Measurements from ENCODE around the gene MYB. TPM values are rescaled to one million over a fixed set of nuclear protein-coding genes. Genes with fewer than 3 reads are reported as not detected.

The MYB gene
- total and polyA plus RNA-seq, 2 of the 8 experiments (the other 6 are each of a cell fraction or from before 2014, with no cell fraction given): 4.0 to 7.6 TPM

GRCh38 chr6:135162678-135163439, 18.2 kb upstream of the MYB start (continued):
- TF ChIP-seq EZH2 (IDR thresholded peaks at IDR 0.05; ENCODE audit: low read depth, low read length, severe bottlenecking): no peak
- no peak for TF ChIP-seq TEAD4 (IDR thresholded peaks at IDR 0.05; ENCODE audit: low read depth, low read length)
- no peak for TF ChIP-seq TBP (IDR thresholded peaks at IDR 0.05; ENCODE audit: low read depth, low read length)
- no peak for TF ChIP-seq NRF1 (IDR thresholded peaks at IDR 0.05; ENCODE audit: low read depth, low read length)
- TF ChIP-seq CREB1 (IDR thresholded peaks at IDR 0.05): no peak
- no peak for TF ChIP-seq POLR2AphosphoS5 (IDR thresholded peaks at IDR 0.05; ENCODE audit: low read depth, low read length)
- TF ChIP-seq, protein P1, sequence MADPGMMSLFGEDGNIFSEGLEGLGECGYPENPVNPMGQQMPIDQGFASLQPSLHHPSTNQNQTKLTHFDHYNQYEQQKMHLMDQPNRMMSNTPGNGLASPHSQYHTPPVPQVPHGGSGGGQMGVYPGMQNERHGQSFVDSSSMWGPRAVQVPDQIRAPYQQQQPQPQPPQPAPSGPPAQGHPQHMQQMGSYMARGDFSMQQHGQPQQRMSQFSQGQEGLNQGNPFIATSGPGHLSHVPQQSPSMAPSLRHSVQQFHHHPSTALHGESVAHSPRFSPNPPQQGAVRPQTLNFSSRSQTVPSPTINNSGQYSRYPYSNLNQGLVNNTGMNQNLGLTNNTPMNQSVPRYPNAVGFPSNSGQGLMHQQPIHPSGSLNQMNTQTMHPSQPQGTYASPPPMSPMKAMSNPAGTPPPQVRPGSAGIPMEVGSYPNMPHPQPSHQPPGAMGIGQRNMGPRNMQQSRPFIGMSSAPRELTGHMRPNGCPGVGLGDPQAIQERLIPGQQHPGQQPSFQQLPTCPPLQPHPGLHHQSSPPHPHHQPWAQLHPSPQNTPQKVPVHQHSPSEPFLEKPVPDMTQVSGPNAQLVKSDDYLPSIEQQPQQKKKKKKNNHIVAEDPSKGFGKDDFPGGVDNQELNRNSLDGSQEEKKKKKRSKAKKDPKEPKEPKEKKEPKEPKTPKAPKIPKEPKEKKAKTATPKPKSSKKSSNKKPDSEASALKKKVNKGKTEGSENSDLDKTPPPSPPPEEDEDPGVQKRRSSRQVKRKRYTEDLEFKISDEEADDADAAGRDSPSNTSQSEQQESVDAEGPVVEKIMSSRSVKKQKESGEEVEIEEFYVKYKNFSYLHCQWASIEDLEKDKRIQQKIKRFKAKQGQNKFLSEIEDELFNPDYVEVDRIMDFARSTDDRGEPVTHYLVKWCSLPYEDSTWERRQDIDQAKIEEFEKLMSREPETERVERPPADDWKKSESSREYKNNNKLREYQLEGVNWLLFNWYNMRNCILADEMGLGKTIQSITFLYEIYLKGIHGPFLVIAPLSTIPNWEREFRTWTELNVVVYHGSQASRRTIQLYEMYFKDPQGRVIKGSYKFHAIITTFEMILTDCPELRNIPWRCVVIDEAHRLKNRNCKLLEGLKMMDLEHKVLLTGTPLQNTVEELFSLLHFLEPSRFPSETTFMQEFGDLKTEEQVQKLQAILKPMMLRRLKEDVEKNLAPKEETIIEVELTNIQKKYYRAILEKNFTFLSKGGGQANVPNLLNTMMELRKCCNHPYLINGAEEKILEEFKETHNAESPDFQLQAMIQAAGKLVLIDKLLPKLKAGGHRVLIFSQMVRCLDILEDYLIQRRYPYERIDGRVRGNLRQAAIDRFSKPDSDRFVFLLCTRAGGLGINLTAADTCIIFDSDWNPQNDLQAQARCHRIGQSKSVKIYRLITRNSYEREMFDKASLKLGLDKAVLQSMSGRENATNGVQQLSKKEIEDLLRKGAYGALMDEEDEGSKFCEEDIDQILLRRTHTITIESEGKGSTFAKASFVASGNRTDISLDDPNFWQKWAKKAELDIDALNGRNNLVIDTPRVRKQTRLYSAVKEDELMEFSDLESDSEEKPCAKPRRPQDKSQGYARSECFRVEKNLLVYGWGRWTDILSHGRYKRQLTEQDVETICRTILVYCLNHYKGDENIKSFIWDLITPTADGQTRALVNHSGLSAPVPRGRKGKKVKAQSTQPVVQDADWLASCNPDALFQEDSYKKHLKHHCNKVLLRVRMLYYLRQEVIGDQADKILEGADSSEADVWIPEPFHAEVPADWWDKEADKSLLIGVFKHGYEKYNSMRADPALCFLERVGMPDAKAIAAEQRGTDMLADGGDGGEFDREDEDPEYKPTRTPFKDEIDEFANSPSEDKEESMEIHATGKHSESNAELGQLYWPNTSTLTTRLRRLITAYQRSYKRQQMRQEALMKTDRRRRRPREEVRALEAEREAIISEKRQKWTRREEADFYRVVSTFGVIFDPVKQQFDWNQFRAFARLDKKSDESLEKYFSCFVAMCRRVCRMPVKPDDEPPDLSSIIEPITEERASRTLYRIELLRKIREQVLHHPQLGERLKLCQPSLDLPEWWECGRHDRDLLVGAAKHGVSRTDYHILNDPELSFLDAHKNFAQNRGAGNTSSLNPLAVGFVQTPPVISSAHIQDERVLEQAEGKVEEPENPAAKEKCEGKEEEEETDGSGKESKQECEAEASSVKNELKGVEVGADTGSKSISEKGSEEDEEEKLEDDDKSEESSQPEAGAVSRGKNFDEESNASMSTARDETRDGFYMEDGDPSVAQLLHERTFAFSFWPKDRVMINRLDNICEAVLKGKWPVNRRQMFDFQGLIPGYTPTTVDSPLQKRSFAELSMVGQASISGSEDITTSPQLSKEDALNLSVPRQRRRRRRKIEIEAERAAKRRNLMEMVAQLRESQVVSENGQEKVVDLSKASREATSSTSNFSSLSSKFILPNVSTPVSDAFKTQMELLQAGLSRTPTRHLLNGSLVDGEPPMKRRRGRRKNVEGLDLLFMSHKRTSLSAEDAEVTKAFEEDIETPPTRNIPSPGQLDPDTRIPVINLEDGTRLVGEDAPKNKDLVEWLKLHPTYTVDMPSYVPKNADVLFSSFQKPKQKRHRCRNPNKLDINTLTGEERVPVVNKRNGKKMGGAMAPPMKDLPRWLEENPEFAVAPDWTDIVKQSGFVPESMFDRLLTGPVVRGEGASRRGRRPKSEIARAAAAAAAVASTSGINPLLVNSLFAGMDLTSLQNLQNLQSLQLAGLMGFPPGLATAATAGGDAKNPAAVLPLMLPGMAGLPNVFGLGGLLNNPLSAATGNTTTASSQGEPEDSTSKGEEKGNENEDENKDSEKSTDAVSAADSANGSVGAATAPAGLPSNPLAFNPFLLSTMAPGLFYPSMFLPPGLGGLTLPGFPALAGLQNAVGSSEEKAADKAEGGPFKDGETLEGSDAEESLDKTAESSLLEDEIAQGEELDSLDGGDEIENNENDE (IDR thresholded peaks at IDR 0.05; ENCODE audit: insufficient replicate concordance, low read length): no peak
- no peak for TF ChIP-seq GTF2F1 (IDR thresholded peaks at IDR 0.05; ENCODE audit: borderline replicate concordance, low read depth, low read length)
- TF ChIP-seq, protein P2, sequence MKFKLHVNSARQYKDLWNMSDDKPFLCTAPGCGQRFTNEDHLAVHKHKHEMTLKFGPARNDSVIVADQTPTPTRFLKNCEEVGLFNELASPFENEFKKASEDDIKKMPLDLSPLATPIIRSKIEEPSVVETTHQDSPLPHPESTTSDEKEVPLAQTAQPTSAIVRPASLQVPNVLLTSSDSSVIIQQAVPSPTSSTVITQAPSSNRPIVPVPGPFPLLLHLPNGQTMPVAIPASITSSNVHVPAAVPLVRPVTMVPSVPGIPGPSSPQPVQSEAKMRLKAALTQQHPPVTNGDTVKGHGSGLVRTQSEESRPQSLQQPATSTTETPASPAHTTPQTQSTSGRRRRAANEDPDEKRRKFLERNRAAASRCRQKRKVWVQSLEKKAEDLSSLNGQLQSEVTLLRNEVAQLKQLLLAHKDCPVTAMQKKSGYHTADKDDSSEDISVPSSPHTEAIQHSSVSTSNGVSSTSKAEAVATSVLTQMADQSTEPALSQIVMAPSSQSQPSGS (IDR thresholded peaks at IDR 0.05; ENCODE audit: low read length): no peak

Measured in H1 (cell line).